Effector memory CD4-positive, alpha-beta T cell (primary cell): Measurements from ENCODE around the gene STRIT1.

ENCODE experiments used
- DNase-seq, 3 donors: peaks; one replicate each; pipeline ENCODE4 v3.0.0-alpha.2; 2020
- H3K27ac ChIP-seq: 2 replicates; pipeline ENCODE4 v1.7.0; 2013; ENCODE audit warnings: mild to moderate bottlenecking, low read length, moderate library complexity; ENCODE audit not compliant: insufficient read depth, poor library complexity, severe bottlenecking
- H3K27me3 ChIP-seq: replicated peaks from 2 replicates; pipeline ENCODE4 v1.7.0; 2013; ENCODE audit warnings: mild to moderate bottlenecking, low read length; ENCODE audit not compliant: insufficient read depth, control insufficient read depth, poor library complexity, severe bottlenecking
- H3K36me3 ChIP-seq: 2 replicates; pipeline ENCODE4 v1.7.0; 2013; ENCODE audit warnings: mild to moderate bottlenecking, low read length, moderate library complexity; ENCODE audit not compliant: control insufficient read depth, insufficient read depth
- H3K4me1 ChIP-seq: 2 replicates; pipeline ENCODE4 v1.7.0; 2013; ENCODE audit warnings: low read length, mild to moderate bottlenecking; ENCODE audit not compliant: control insufficient read depth, insufficient read depth, poor library complexity, severe bottlenecking
- H3K4me3 ChIP-seq: 2 replicates; pipeline ENCODE4 v1.7.0; 2013; ENCODE audit warnings: low read length, low read depth, mild to moderate bottlenecking; ENCODE audit not compliant: insufficient read depth, poor library complexity, severe bottlenecking
- H3K9me3 ChIP-seq: 2 replicates; pipeline ENCODE4 v1.7.0; 2013; ENCODE audit warnings: mild to moderate bottlenecking, low read length, moderate library complexity; ENCODE audit not compliant: control insufficient read depth
- total RNA-seq, 3 donors: gene quantifications; one replicate each; lab custom pipeline; 2026; lab: John Stamatoyannopoulos, UW

STRIT1 gene
- total RNA-seq, result 0 reads per million in 3 donors

- no peak within 1 kb of the TSS for H3K4me3 ChIP-seq
- DNase-seq, result no peak
- no peak within 1 kb of the TSS for H3K27ac ChIP-seq
- H3K27me3 ChIP-seq, result no peaks in the 10 kb centered on the region
- H3K9me3 ChIP-seq, result no peaks in the 10 kb centered on the region
- H3K36me3 ChIP-seq, result no peaks in the 10 kb centered on the region
- no peaks in the 10 kb centered on the region for H3K4me1 ChIP-seq
These were observed at the start of gene STRIT1 for GRCh38 chr3:155293516-155293915. Gene STRIT1, minus strand, starts transcription at chr3:155293683.

GRCh38 chr3:155342344-155342743, 48.9 kb upstream of the STRIT1 start:
- Histone ChIP-seq H3K27me3 (no peaks in the 10 kb centered on the region), H3K9me3 (no peaks in the 10 kb centered on the region), H3K27ac (no peak overlapping the region), H3K36me3 (no peaks in the 10 kb centered on the region), H3K4me3 (no peak overlapping the region), H3K4me1 (no peaks in the 10 kb centered on the region)
- no peak for DNase-seq

- H3K4me3 ChIP-seq, result no peak overlapping the region
These were observed 45.6 kb upstream of the STRIT1 start for GRCh38 chr3:155339052-155339451.

GRCh38 chr3:155335724-155336354, 42.4 kb upstream of the STRIT1 start:
- H3K9me3 ChIP-seq, result no peaks in the 10 kb centered on the region
- no peaks in the 10 kb centered on the region for H3K36me3 ChIP-seq
- no peak overlapping the region for H3K4me3 ChIP-seq
- no peak overlapping the region for H3K27ac ChIP-seq
- no peak for DNase-seq
- no peaks in the 10 kb centered on the region for H3K27me3 ChIP-seq
- no peaks in the 10 kb centered on the region for H3K4me1 ChIP-seq

More at GRCh38 chr3:155339052-155339451, 45.6 kb upstream of the STRIT1 start:
- Histone ChIP-seq H3K27ac (no peak overlapping the region), H3K27me3 (no peaks in the 10 kb centered on the region), H3K4me1 (no peaks in the 10 kb centered on the region), H3K36me3 (no peaks in the 10 kb centered on the region), H3K9me3 (no peaks in the 10 kb centered on the region)
- DNase-seq, result no peak

GRCh38 chr3:155334914-155335723, 41.6 kb upstream of the STRIT1 start:
- Histone ChIP-seq H3K4me3 (no peak overlapping the region), H3K4me1 (no peaks in the 10 kb centered on the region), H3K36me3 (no peaks in the 10 kb centered on the region), H3K9me3 (no peaks in the 10 kb centered on the region), H3K27me3 (no peaks in the 10 kb centered on the region), H3K27ac (no peak overlapping the region)
- DNase-seq, result no peak

GRCh38 chr3:155334215-155334913, 40.9 kb upstream of the STRIT1 start:
- no peaks in the 10 kb centered on the region for H3K4me1 ChIP-seq
- no peaks in the 10 kb centered on the region for H3K9me3 ChIP-seq
- H3K4me3 ChIP-seq, result no peak overlapping the region
- no peak for DNase-seq
- H3K27ac ChIP-seq, result no peak overlapping the region
- H3K36me3 ChIP-seq, result no peaks in the 10 kb centered on the region
- H3K27me3 ChIP-seq, result no peaks in the 10 kb centered on the region

GRCh38 chr3:155332716-155333115, 39.2 kb upstream of the STRIT1 start:
- Histone ChIP-seq H3K9me3 (no peaks in the 10 kb centered on the region), H3K36me3 (no peaks in the 10 kb centered on the region), H3K27ac (no peak overlapping the region), H3K4me1 (no peaks in the 10 kb centered on the region), H3K4me3 (no peak overlapping the region), H3K27me3 (no peaks in the 10 kb centered on the region)
- DNase-seq, result no peak

- Histone ChIP-seq H3K27ac (no peak overlapping the region), H3K9me3 (no peaks in the 10 kb centered on the region), H3K4me1 (no peaks in the 10 kb centered on the region), H3K27me3 (no peaks in the 10 kb centered on the region), H3K4me3 (no peak overlapping the region), H3K36me3 (no peaks in the 10 kb centered on the region)
- DNase-seq, result no peak
These were observed 37.6 kb upstream of the STRIT1 start for GRCh38 chr3:155331078-155331477.

- no peaks in the 10 kb centered on the region for H3K27me3 ChIP-seq
- no peak overlapping the region for H3K4me3 ChIP-seq
- no peaks in the 10 kb centered on the region for H3K9me3 ChIP-seq
- no peaks in the 10 kb centered on the region for H3K36me3 ChIP-seq
- no peak for DNase-seq
- no peaks in the 10 kb centered on the region for H3K4me1 ChIP-seq
- no peak overlapping the region for H3K27ac ChIP-seq
These were observed 36.9 kb upstream of the STRIT1 start for GRCh38 chr3:155330370-155330769.
